ENCODE measurements around the gene AP2B1. TPM values are rescaled to one million over a fixed set of nuclear protein-coding genes. Genes with fewer than 3 reads are reported as not detected.
"Not testable (repeated sequence)": the region's sequence is repeated elsewhere in the genome, so short reads cannot be mapped to it uniquely, and the experiment has no call there.

The AP2B1 gene
- total RNA-seq, 1 experiment from 2014 or later, result 65.0 TPM

DNA sequence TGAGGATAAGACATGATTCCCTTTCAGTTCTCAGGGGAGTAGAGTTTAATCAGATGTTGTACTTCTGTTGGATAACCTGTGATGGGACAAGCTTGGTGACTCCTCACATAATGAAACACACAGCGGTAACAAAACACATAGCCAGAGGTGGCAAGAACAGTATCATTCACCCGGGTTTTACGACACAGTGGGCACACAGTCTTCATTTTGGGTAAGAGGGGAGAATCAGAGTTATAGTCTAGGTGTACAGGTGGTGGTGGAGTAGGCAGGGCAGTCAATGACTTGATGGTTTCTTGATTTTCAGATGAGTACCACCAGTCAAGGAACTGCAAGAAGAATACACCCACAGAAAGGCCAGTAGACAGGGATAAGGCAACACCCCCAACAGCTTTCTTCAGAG is 11.4 kb upstream of the AP2B1 start:
- DNase-seq (ENCODE audit: low spot score), result no peak

DNA sequence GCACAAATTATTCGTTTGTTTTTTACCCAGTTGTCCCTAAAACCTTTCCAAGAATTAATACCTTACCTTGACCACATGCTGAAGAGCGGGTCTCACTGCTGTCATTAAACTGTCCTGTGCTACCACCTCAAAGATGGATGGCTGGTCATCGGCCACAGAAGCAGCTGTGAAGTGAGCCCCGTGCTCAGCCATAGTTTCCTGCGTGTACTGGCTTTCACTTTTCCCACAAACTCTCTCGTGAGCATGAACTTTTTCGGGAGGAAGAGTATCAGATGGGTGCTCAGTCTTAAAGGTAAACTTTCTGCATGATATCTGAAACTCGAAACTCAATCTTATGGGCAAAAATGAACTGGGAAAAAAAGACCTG is 9.3 kb upstream of the AP2B1 start:
- peak; percentile 43 for DNase-seq (ENCODE audit: low spot score)

DNA sequence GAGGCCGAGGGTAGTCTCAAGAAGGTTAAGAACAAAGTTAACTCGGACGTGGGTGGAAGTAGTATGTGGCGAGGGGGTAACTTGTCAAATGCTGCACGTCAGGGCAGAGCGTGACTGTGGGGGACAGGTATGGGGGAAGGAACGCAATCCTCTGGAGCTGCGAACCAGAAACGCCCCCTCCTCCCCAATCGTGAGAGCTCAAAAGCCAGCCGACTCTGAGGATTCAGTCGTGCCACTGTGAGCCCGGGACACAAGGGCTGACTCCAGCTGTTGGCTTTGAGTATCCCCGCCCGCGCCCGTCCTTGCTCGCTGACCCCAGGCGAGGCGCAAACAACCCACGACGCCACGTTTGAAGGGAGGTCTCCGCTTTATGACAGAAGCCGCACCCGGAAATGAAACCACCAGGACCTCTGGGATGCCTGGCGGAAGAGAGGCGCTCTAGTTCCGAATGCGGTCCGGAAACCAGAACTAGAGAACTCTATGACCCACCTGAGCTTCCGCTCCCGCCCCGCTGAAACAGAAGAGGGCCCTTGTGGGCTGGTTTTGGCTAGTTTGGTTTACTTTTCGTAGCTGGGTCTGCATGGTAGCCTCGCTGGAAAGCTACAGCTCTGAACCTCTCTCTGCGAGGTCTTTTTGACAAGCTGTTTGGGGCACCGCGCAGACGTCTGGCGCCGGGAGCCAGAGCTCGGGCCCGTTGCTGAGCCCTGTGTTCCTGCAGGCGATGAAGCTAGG is 8.8 kb upstream of the AP2B1 start, which contains the start of gene PEX12:
TSS of gene PEX12 (minus strand) at position 375 of the 732 bp plus-strand sequence. CDS start 550 bp downstream, outside the sequence.
- peak; percentile 97 for DNase-seq (ENCODE audit: low spot score)

DNA sequence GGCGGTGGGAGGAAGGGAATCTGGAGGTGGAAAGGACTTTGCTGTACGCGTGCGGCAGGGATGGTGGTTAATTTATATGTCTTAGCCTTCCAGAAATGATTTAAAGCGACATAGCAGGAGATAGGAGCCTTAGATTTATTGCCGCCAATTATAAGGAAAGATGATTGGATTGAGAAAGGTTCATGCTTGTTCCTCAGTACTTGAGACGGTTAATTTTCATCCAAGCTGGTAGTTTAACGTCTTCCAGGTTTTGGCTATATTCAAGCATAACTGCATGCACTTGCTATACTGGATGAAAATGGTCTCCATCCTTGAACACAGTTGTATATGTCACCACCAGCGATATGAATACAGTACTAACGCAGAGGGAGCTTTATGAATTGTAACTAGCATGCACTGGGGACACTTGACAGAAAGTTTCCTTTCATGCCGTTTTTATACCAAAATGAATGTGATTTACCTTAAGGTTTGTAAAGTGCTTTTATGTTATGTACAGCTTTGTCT is 8.1 kb upstream of the AP2B1 start:
- DNase-seq (ENCODE audit: low spot score), result no peak

DNA sequence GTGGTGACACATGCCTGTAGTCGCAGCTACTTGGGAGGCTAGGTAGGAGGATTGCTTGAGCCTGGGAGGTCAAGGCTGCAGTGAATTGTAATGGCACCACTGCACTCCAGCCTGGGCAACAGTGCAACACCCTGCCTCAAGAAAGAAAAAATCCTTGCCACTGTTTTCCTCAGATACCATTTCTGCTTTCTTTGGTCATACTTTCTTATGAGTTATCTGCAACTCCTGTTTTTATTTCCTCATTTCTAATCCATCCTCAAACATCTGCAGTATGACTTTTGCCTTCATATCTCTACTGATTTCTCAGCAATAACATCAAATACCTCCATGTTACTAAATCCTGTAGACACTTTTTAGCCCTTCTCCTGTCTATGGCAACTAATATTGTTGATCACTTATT is 3.1 kb upstream of the AP2B1 start:
- no peak for DNase-seq (ENCODE audit: low spot score)

DNA sequence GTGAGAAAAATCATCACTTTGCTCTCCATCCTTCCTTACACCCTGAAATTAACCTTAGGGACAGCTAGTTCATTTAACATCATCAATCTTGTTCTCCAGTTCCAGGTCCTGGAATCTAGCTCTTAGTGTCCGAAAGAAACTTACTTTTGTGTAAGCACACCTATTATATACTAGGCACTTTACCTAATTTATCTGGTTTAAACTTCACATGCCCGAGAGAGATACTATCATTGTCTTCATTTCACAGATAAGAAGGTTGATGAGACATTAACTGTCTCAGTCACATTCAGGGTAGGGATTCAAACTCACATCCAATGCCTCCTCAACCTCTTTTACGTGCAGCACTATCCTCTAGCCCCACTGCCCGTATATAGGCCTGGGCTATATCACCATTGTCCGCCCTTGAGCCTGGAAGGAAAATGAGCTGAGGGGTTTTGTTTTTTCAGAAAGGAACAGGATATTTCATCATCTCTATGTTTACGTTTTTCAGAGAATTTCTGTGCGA is 501 bp upstream of the AP2B1 start:
- no peak for DNase-seq (ENCODE audit: low spot score)

DNA sequence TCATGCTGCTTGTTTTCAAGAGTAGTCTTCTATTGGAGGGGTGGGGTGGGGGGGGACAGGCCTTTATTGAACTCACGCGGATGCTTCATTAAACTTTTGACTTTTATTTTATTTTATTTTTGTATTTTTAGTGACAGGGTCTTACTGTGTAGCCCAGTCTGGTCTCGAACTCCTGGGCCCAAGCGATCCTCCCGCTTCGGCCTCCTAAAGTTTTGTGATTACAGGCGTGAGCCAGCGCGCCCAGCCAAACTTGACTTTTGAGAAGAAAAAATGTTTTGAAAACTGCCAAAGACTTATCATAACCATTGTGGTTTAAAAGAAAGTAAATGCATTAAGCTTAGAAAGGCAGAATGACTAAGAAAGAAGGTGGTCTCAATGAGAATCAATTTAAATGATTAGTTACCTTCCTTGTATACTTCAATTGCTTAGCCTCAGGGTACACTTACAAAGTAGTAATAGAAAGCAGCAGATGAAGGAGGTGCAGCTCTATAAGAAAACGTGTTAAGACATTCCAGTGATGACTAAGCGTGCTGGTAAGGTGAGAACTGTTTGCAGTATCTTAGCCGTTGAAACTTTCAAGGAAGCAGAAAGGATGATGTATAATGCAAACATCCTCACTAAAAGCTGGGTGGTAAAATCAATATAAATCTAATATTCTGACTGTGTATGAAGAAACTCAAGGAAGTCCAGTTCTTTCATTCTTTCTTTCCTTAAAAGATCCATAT is 1.2 kb downstream of the AP2B1 start:
- peak; percentile 92 for DNase-seq (ENCODE audit: low spot score)

DNA sequence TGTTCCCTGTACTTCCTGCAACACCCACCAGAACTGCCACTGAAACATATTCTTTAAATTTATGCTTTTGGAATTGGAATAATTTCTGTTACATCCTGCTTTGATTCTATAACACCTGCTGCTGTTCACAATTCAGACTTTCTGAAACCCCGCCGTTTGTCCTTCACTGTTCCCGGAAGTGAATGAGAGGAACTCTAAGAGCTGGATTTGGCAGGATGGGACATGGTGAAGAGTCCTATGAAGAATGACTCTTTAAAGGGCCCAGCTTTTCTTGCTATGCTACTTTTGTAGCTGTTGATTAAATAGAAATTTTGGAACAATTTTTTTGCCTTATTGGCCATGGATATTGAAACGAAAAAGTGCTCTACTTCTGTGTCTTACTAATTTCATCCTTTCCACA is 8.9 kb downstream of the AP2B1 start:
- no peak for DNase-seq (ENCODE audit: low spot score)

DNA sequence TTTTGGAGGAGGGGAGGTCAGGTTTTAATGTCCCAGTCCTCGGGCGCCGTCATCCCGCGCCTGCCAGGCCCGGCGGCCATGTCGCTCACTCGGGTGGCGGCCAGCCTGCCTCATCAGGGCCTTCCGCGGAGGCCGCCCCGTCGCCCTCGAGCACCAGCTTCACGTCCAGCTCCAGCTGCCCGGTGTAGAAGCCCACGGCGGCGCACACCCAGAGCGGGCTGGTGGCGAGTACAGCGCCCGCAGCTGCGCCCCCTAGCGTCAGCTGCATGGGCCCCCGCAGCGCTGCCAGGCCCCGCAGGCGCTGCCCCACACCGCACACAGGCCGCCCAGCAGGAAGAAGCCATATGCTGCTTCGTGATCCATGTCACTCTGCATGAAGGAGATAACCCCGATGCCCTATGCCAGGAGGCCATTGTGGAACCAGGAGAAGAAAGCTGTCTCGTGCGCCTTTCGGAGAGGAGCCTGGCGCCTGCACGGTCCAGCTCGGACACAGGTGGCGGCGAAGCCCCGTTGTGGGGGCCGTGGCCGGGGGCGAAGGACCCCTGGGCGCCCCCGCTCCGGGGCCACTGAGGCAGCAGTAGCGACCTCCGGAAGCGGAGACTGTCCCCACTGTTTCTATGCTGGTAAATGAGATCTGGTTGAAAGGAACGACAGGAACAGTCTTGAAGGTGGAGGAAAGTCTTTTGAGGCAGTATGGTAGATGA is 9.6 kb downstream of the AP2B1 start:
- no peak for DNase-seq (ENCODE audit: low spot score)

DNA sequence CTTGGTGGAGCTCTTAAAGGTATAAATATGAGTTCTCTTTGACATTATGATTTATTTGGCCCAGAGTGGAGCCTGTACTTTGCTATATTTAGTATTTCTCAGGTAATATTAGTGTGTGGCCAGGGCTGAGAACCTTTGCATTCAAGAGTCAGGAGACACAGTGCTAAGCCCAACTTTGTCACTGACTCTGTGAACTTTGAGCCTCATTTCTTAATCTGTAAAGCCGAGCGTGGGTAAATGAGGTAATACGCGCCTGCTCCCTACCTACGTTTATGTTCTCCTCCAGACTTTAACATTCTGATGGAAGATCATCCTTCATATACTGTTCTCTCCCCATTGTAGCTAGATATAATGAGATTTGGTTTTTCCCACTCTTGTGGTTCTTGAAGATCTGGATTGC is 10.5 kb downstream of the AP2B1 start:
- no peak for DNase-seq (ENCODE audit: low spot score)

DNA sequence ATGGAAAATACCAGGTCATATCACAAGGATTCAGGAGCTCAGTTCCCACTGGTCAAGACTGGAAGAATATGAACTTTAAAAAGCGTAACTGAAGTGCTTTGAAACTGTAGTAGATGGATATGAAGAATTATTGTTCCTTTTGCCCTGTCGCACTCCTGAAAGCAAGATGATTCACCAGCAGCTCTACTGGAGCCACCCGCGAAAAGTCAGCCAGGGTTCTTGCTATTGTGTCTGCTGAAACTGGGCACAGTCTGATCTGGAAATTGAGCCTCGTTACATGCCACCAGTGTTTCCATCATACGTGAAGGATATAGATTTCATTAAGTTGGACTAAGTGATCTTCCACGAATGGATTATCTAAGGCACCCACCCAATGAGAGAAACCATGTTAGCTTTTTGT is 16.6 kb downstream of the AP2B1 start:
- DNase-seq (ENCODE audit: low spot score), result no peak

DNA sequence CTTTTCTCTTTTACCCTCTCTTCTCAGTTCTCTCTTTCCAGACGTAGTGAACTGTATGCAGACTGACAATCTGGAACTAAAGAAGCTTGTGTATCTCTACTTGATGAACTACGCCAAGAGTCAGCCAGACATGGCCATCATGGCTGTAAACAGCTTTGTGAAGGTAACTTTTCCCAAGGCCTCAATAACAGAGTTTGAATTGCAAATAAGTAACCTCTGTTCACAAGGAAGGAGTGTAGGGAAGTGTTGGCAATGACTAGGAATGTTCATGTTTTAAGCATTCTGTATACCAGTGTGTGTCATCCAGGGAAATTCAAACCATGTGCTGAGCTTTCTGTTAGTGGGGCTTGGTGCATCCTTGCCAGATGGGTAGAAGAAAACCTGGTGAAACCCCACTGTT is 18.6 kb downstream of the AP2B1 start:
- DNase-seq (ENCODE audit: low spot score), result no peak

DNA sequence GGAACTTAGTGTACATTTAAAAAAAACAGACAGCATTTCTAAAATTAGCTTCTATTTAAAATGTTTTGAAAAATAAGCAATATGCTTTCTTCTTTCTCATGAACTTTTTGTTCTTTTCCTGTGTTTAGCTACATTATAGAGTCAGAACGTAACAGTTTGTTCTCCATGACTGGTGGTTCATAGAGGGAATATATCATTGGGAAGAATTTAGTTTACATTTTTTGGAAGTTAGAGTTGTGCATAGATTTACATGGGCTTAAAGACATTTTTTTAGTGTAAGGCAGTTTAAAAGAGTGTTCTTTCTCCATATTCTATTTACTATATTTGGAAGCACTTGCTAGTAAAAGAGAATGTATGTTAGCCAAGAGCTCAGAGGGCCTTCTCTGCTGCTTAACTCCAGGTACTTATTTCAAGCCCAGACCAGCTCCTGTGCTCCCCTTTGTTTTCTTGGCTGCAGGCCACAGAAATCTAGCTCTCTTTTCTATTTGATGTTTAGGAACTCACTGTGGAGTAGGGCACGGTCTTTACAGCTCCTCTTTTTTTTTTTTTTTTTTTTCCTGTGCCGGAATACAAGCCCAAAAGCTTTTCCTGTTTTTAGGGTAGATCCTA is 20.2 kb downstream of the AP2B1 start:
- no peak for DNase-seq (ENCODE audit: low spot score)

DNA sequence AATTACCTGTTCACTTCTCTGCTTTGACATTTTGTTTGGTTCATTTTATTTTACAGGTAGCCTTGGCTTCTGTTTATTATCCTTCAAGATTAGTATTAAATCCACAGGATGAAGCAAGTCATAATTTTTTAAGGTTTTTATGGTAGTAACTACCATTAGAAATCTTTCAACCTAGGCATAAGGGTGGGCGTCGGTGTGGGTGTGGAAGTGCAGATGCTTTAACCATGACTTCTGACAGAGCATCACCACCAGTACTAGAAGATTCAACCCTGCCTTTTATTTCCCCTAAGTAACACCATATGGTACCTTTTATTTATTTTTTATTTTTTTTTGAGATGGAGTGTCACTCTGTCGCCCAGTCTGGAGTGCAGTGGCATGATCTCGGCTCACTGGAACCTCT is 22.7 kb downstream of the AP2B1 start:
- DNase-seq (ENCODE audit: low spot score), result no peak

DNA sequence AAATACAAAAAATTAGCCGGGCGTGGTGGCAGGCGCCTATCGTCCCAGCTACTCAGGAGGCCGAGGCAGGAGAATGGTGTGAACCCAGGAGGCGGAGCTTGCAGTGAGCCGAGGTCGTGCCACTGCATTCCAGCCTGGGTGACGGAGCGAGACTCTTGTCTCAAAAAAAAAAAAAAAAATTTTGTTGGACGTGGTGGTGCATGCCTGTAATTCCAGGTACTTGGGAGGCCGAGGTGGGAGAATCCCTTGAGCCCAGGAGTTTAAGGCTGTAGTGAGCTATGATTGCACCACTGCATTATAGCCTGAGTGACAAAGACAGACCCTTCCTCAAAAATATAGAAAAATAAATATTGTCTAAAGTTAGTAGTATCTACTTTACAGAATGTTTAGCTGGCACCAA is 23.6 kb downstream of the AP2B1 start:
- DNase-seq (ENCODE audit: low spot score), result not testable (repeated sequence)

DNA sequence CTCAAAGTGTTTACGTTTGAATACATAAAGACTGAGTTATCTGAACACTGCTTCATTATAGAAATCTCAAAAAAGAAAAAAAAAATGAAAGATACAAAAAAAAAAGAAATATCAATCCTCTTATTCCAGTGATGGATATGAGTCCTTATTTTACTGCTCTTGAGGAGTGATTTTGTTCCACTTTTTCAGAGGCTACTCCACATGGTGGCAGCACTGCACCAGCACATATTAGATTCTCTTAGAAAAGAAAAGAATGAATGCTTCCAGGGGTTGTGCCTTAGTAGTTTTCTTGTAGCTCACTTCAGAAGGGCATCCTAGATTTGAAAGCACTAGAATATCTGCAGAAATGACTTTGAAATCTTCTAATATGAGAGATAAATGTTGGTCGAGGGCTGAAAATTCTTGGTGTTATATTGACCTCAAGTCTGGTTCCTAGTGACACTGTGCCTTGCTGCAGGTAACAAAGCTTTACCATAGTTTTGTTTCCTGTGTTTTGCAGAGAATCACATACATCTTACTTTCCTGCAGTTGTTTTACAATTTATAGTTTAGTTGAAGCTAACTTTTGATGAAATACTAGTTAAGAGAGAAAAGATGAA is 25.9 kb downstream of the AP2B1 start:
- peak; percentile 78 for DNase-seq (ENCODE audit: low spot score)

DNA sequence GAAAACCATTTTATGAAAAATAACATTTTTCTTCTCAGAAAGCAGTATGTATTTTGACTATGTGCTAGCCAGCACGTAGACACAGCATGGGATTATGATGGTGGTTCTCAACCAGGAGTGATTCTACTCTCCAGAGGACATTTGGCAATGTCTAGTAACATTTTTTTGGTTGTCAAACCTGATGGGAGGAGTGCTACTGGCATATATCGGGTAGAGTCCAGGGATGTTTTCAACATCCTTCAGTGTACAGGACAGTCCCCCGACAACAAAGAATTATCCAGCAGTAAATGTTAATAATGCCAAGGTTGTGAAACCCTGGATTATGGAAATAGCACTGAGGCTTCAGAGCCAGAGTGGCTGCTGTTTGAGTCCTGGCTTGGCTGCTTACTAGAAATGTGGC is 27.7 kb downstream of the AP2B1 start:
- no peak for DNase-seq (ENCODE audit: low spot score)

DNA sequence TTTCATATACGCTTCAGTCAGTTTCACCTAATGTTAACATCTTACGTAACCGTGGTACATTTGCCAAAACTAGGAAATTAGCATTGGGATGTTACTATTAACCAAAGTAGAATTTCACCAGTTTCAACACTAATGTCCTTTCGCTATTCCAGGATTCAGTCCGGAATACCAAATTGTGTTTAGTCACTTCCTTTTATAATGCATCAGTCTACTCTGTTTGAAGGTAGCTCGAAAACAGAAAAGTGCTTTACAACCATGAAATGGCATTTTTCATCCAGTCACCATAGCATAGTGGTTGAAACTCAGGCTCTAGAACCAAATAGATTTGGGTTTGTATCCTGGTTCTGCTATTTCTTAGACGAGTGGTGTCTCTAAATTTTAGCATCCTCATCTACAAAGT is 29.4 kb downstream of the AP2B1 start:
- DNase-seq (ENCODE audit: low spot score), result no peak

DNA sequence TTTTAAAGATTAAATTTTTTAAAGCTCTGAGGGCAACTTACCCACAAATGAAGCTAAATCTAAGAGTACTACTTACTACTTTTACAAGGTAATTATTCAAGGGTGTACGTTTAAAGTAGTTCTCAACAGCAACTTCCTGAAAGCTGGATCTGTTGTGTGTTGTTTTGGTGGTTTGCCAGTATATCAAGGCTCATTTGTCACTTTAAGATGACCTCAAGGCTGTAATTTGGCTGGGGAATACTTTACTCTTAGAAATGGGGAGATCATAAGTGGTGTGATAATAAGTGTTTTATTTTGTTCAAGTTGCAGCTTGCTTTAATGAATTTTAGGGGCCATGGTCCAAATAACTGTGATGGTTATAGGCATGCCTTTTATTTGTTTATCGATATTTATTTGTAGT is 30.4 kb downstream of the AP2B1 start:
- no peak for DNase-seq (ENCODE audit: low spot score)

DNA sequence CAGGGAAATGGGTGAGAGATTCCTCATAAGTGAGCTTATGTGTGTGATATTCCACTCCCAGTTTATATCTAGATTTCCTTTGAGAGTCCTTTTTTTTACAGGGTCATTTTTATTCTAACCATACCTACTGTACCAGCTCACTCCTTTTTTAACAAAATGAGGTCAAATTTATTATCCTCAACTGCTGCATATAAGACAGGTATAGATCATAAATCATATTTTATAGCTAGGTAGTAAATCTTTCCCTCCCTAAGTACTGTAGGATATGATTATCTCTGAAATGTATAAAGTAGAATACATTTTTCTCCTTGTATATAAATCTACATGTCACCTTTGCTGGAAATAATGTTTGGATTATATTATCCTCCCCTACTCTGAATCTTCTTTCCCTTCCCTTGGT is 31.5 kb downstream of the AP2B1 start:
- DNase-seq (ENCODE audit: low spot score), result no peak

DNA sequence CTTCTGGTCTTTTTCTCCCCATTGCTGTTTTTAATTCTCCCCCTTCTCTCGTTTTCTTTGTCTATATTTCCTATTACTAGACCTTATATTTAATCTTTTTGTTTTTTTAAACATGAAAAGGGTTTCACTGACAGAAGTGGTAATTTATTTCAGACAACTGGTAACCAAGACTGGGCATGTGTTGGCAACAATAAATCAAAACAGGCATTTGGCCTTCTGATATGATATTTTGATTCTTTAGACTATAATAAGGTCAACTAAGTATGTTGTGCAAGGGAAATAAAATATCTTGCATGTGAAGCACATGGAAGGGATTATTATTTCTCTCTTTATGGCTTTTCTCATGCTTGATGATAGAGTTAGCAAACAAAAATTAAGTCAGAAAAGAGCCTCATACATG is 34.6 kb downstream of the AP2B1 start:
- no peak for DNase-seq (ENCODE audit: low spot score)

Measured in HT-29 (cell line).